ENCODE measurements around the gene DZANK1. TPM values are rescaled to one million over a fixed set of nuclear protein-coding genes. Genes with fewer than 3 reads are reported as not detected.

The DZANK1 gene
- total and polyA plus RNA-seq, 2 of the 8 experiments (the other 6 are each of a cell fraction or from before 2014, with no cell fraction given), result 8.0 to 9.9 TPM

- TF ChIP-seq ZNF274 (IDR thresholded peaks at IDR 0.05; ENCODE audit: borderline replicate concordance, extremely low read depth, low read length), result no peak
- TF ChIP-seq FOSL1 (IDR thresholded peaks at IDR 0.05; ENCODE audit: insufficient read depth, low read depth, low read length), result no peak
- no peak for TF ChIP-seq CHD2 (IDR thresholded peaks at IDR 0.05; ENCODE audit: low read length)
- no peak for TF ChIP-seq SP1 (IDR thresholded peaks at IDR 0.05; ENCODE audit: low read depth, low read length)
Observed at GRCh38 chr20:18404172-18404571, 62.7 kb downstream of the DZANK1 start (continued).
